GM21360 (cell line): ENCODE measurements around the gene NFIC.

ENCODE experiments used
- ATAC-seq: cut with Tn5 transposase; IDR thresholded peaks from one replicate; pipeline ENCODE4 v1.9.1; 2021; ENCODE audit warnings: mild to moderate bottlenecking, moderate library complexity; ENCODE audit not compliant: unreplicated experiment

NFIC gene

DNA sequence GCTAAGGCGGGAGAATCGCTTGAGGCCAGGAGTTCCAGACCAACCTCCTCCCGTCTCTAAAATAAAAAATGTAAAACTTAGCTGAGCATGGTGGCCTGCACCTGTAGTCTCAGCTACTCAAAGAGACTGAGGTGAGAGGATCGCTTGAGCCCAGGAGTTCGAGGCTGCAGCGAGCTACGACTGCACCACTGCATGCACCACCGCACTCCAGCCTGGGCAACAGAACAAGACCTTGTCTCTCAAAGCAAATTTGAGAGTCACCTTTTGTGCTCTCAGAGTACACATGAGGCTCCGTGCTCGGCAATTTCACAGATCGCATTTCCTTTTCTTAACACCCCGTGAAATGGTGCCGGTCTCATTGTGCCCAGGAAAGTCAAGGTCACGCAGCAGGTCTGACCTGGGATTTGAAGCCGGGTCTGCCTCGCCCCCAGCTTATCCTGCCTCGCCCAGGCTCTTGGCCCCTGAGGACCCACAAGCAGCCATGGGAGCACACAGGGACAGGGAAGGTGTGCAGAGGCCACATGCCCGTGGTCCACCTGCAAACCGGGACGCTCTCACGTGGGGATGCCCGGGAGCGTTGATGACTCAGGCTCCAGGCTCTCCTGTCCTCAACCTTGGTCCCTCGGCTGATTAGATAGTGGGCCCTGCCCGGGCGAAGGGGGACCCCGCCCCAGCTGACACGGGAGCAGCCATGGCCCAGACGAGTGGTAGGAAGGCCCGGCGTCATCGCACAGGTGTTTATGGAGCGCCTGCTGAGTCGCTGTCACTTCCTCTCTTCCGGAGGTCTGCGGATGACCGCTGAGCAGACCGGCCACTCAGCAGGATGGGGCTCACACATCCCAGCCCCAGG lies 115.1 kb downstream of the NFIC start:
- ATAC-seq, result no peak

DNA sequence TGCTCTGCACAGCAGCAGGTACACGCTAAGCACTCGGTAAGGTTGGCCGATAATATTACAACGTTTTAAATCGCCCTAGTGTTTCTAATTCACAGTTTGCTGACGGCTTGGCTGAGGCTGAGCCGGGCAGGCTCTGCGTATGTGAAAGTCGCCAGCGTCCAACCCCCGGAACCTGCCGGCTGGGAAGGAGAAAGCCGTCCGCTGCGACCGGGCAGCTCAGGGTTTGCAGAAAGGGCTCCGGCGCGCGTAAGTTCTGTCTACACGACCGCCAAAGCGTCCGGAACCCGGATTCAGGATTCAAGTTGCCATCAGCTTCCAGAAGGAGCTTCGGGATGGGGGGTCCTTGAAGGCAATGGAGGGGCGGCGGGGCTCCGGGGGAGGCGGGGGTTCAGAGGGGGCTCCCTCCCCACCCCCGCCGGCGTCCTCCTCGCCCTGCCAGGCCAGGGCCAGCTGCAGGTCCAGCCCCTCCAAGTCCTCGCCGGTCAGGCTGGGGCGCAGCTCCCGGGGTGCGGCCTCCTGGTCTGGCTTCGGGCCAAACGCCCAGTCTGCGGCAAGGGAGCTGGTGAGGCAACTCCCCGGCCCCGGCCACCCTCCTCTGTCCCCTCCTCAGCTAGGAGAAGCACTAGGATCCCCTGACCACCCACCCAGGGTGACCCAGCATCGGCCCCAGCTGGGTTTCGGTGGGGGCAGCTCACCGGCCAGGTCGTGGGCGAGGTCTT lies 116.3 kb downstream of the NFIC start:
- ATAC-seq, result no peak

DNA sequence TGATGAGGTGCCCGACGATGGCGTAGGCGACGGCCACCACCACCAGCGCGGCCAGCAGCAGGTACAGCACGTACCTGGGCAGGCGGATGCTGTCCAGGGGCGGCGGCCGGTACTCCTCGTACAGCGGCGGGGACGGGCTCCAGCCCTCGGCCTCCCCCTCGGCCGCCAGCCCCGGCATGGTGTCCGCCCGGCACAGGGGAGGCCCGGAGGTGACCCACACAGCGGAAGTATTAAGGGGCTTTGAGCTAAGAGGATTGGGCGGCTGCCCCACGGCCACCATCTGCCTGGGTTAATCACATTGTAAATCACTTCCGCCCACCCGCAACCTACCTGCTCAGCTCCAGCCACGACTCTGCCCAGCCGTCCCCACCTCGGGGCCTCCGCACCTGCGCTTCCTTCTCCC lies 116.8 kb downstream of the NFIC start, which contains the start of gene SMIM44:
Gene SMIM44, minus strand, starts transcription at position 216 of the 403 bp plus-strand sequence. Its CDS starts 38 bp downstream, at position 178.
- ATAC-seq, result no peak

DNA sequence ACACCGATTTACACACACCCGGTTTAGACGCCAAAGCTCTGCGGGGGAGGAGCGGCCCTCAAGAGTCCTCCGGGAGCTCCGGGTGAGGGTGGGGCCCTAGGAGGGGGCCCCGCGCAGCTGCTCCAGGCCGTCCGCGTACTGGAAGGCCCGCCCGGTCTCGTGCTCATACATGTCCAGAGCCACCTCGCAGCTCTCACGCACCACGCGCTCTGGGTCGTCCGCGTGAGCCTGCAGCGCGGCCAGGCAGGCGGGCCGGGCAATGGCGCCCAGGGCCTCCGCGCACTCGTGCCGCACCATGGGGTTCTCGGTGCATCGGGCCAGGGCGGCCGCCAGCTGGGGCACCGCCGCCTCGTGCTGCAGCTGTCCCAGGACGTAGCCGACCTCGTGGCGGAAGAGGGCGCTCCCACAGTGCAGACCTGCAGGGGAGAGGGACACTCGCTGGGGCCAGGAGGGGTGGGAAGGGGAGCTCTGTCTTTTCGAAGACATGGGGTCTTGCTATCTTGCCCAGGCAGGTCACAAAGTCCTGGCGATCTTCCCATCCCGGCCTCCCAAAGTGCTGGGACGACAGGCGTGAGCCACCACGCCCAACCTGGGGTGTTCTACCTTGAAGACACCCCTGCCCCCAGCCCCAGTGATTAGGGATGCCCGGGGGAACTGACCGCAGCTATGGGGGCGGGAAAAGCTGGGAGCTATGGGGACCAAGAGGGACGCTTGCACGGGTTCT lies 125.2 kb downstream of the NFIC start:
- no peak for ATAC-seq

DNA sequence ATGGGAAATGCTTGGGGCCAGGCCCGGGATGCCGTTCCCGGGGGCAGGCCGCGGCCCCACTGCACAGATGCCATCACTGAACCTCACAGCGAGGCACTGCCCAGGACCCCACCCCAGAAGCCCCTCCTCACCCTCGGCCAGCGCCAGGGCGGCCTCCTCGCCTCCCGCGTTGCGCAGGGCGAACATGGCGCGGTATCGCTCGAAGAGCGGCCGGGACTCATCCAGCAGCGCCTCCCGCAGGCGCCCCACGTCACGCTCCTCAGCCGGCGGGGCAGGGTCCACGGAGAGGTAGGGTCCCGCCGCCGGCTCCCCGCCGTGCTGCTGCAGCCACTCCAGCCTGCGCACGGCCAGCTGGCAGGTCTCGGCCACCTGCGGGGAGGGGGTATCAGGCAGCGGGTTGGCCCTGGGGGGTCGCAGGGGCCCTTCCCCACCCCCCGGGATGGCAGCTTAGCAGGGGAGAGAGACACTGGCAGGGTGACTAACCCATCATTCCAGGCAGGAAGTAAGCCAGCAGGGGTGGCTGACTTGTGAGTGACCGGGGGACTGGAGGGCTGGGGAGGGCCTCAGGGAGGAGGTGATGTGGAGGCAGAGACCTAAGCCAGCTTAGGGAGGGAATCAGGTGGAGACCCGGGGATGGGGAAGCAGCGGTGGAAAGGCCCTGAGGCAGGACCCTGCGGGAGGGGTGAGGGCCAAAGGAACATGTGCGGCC lies 125.9 kb downstream of the NFIC start:
- ATAC-seq, result no peak

GRCh38 chr19:3492919-3493318 lies 126.5 kb downstream of the NFIC start:
- no peak for ATAC-seq

GRCh38 chr19:3493651-3494050 lies 127.3 kb downstream of the NFIC start:
- ATAC-seq, result no peak

GRCh38 chr19:3494051-3494450 lies 127.7 kb downstream of the NFIC start:
- ATAC-seq, result no peak

GRCh38 chr19:3494559-3494958 lies 128.2 kb downstream of the NFIC start:
- ATAC-seq, result no peak

- ATAC-seq, result no peak
Measured at GRCh38 chr19:3496392-3497273, 130.2 kb downstream of the NFIC start.

DNA sequence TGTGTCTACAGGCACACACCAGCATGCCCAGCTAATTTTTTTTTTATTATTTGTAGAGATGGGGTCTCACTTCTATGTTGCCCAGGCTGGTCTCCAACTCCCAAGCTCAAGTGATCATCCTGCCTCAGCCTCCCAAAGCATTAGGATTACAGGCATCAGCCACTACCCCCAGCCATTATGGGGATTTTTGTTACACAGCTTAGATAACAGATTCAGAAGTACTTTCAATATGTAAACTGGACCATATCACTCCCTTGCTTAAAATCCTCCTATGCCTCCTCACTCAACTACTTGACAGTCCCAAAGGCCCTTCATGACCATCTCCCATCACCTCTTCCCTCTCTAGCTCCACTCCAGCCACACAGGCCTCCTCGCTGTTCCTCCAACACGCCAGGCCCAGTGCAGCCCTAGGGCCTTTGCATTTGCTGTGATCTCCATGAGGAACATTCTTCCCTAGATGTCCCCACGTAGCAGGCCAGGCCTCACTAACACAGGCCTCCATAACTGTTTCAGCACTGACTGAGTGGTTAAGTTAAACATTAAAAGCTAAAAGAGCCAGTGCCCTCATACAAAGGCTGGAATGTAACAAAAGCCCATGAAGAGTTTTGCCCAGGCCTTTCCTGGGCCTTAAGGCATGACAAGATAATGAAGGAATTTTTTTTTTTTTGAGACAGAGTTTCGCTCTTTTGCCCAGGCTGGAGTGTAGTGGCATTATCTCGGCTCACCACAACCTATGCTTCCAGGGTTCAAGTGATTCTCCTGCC lies 131.6 kb downstream of the NFIC start:
- no peak for ATAC-seq

DNA sequence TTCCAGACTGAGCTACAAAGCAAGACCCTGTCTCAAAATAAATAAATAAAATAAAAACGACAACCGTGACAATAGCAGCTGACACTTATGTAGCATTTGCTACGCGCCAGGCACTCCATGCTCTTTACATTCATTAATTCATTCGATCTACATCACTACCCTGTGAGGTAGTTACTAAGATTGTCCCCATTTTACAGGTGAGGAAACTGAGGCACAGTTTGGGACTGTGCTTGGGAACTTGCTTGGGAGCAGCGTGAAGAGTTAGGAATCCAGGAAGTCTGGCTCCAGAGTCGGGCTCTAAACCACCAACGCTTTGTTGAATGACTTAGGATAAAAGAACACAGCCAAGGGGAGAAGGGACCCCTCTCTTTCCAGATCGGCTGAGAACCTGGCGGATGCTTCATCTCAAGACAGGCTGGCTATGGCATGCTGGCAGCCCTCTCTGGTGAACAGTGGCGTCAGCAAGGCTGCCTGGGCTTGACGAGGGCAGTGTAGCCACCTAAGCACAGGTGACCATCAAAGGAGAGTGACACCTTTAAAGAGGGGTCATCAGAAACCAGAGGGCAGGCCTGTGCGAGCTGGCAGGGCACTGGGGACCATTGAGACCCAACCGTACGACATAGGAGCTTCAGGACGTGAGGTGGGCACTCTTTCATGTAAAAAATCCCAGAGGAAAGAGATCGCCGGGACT lies 133.5 kb downstream of the NFIC start:
- ATAC-seq, result no peak

DNA sequence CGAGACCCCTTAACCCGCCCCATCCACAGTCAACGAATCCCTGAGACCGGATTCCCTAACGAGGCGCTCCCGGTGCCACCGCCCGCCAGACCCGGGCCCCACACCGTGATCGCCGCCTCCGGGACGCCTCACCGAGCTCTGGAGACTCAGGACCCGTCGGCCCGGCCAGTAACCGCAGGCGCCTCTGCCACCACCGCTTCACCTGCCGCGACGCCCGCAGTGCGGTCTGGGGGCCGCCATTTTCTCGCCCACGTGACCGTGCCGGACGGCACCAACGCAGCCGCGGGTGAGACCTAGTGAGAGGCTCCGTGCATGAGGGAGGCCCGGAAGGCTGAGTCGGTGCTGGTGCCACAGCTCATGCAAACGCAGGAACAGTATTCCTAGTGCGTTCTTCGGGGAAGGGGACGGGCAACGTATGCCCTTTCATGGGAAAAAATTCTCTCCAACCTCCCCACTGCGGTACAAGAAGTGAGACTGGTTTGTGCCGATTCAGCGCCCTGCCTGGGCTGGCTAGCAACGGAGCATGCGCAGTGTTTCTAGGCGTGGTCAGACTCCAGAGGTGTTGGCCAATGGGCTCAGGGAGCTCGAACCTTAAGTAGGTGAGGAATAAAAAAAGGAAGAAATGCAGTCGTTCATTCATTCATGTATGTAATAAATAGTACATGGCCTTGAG lies 134.2 kb downstream of the NFIC start, which contains the start of gene DOHH:
Gene DOHH, minus strand, starts transcription at position 246 of the 673 bp plus-strand sequence. CDS start 3,860 bp downstream, outside the sequence.
- ATAC-seq, result peak; percentile 82

DNA sequence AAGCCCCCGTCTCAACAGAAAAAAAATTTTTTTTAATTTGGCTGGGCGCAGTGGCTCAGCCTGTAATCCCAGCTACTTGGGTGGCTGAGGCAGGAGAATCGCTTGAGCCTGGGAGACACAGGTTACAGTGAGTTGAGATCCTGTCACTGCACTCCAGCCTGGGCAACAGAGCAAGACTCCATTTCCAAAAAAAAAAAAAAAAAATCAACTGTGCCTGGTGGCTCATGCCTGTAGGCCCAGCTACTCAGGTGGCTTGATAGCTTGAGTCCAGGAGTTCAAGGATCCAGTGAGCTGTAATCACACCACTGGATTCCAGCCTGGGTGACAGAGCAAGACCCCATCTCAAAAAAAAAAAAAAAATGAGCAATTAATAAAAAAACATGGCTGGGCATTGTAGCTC lies 135.4 kb downstream of the NFIC start:
- no peak for ATAC-seq

DNA sequence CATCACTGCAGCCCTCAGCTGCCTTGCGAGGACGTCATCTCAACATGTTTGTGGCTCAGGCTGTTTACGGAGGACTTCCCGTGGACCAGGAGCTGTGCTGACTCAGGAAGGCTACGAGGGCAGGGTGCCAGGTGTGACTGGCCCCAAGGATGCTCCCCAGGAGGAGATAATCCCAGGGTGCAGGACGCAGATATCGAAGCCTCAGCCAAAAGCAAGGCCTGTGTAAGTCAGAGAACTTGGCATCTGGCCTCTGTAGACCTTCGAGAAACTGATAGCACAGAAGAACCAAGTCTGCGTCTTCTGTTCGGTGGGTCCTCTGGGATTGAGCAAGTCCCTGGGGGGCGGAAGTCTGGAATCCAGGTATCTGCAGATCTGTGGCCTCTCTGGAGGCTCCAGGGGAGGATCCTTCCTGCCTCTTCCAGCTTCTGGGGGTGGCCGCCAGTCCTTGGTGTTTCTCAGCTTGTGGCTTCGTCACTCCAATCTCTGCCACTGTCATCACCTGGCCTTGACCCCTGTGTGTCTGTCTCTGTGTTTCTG lies 136.7 kb downstream of the NFIC start:
- no peak for ATAC-seq

GRCh38 chr19:3504735-3505134 lies 138.4 kb downstream of the NFIC start:
- no peak for ATAC-seq

DNA sequence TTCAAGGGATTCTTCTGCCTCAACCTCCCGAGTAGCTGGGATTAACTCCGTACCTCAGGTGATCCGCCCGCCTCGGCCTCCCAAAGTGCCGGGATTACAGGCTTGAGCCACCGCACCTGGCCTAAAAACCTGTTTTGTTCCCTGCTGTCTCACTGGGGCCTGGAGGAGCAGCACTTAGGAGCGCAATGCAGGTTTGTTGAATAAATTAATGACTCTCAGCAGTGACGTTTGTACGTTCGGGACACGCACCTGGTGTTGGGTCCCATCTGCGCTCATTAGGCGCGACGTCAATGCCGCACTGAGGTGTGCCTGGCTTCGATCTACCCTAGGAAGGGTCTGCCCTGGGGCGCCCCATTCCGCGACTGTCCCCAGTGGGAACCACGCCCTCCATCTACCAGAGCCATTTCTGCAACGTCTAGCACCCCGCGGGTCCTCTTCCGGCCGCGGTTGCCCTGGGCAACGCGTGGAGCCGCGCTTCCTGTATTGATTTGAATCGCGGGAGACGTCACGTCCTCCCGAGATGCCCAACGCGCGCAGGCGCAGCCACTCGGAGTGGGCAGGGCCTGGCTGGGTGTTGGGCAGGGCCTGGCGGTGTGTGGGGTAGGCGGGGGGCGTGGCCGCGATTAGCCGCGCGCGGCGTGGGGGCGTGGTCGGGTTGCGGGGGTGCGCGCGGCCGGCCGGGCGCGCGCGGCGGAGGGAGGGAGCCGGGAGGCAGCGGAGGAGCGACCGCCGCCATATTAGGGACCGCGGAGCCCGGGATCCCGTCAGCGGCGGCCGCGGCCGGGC lies 139.4 kb downstream of the NFIC start, which contains the start of gene FZR1:
Gene FZR1, plus strand, starts transcription at position 714 of the 786 bp plus-strand sequence. CDS start 16,679 bp downstream, outside the sequence.
- peak; percentile 88 for ATAC-seq
